ENCODE measurements around the gene KCNMB2. TPM values are rescaled to one million over a fixed set of nuclear protein-coding genes. Genes with fewer than 3 reads are reported as not detected.
"Not testable (repeated sequence)": the region's sequence is repeated elsewhere in the genome, so short reads cannot be mapped to it uniquely, and the experiment has no call there.

The KCNMB2 gene
- total and polyA plus RNA-seq, 4 donors = 7.8 to 22.9 (median 15.9) TPM

- Histone ChIP-seq H3K27me3 (ENCODE audit: control insufficient read depth, insufficient read depth, low read length) (no peaks in the 10 kb centered on the region), H3K9me3 (ENCODE audit: control insufficient read depth, insufficient read depth, low read length) (no peaks in the 10 kb centered on the region), H3K4me1 (ENCODE audit: control insufficient read depth, insufficient read depth, low read length) (peaks cover 2% of the 10 kb centered on the region), H3K4me3 (ENCODE audit: low read depth, low read length) (no peak overlapping the region), H3K36me3 (ENCODE audit: control insufficient read depth, insufficient read depth, low read length) (no peaks in the 10 kb centered on the region), H3K27ac (ENCODE audit: low read depth, low read length) (no peak overlapping the region)
- WGBS (ENCODE audit: insufficient coverage) = 100% methylated on average over 1 of the region's 4 CpGs
- DNase-seq (ENCODE audit: low read depth in 4 of 6, low spot score in 6 of 6) = peak in 2 of 6 donors; percentile 19 to 56
Observed at GRCh38 chr3:178714925-178715832, 178.9 kb downstream of the KCNMB2 start.

- peak in 2 of 6 donors; percentile 14 to 24 for DNase-seq (ENCODE audit: low read depth in 4 of 6, low spot score in 6 of 6)
- no peak overlapping the region for H3K27ac ChIP-seq (ENCODE audit: low read depth, low read length)
- no peaks in the 10 kb centered on the region for H3K9me3 ChIP-seq (ENCODE audit: control insufficient read depth, insufficient read depth, low read length)
- H3K4me1 ChIP-seq (ENCODE audit: control insufficient read depth, insufficient read depth, low read length) = peaks cover 2% of the 10 kb centered on the region
- H3K27me3 ChIP-seq (ENCODE audit: control insufficient read depth, insufficient read depth, low read length) = no peaks in the 10 kb centered on the region
- H3K4me3 ChIP-seq (ENCODE audit: low read depth, low read length) = no peak overlapping the region
- no CpG with 5 or more reads among the region's 1 CpG for WGBS (ENCODE audit: insufficient coverage)
- no peaks in the 10 kb centered on the region for H3K36me3 ChIP-seq (ENCODE audit: control insufficient read depth, insufficient read depth, low read length)
Observed at GRCh38 chr3:178718995-178719635, 182.9 kb downstream of the KCNMB2 start.

- WGBS (ENCODE audit: insufficient coverage) = no CpG with 5 or more reads among the region's 4 CpGs
Observed at GRCh38 chr3:178732824-178733223, 196.6 kb downstream of the KCNMB2 start.

GRCh38 chr3:178735032-178735674, 198.9 kb downstream of the KCNMB2 start:
- H3K27ac ChIP-seq (ENCODE audit: low read depth, low read length) = no peak overlapping the region
- no peaks in the 10 kb centered on the region for H3K4me1 ChIP-seq (ENCODE audit: control insufficient read depth, insufficient read depth, low read length)
- H3K9me3 ChIP-seq (ENCODE audit: control insufficient read depth, insufficient read depth, low read length) = no peaks in the 10 kb centered on the region
- no peaks in the 10 kb centered on the region for H3K36me3 ChIP-seq (ENCODE audit: control insufficient read depth, insufficient read depth, low read length)
- no peak for DNase-seq (ENCODE audit: low read depth in 4 of 6, low spot score in 6 of 6)
- H3K4me3 ChIP-seq (ENCODE audit: low read depth, low read length) = no peak overlapping the region
- WGBS (ENCODE audit: insufficient coverage) = 100% methylated on average over 1 of the region's 4 CpGs
- no peaks in the 10 kb centered on the region for H3K27me3 ChIP-seq (ENCODE audit: control insufficient read depth, insufficient read depth, low read length)

More at GRCh38 chr3:178732824-178733223, 196.6 kb downstream of the KCNMB2 start:
- H3K27ac ChIP-seq (ENCODE audit: low read depth, low read length) = no peak overlapping the region
- H3K4me3 ChIP-seq (ENCODE audit: low read depth, low read length) = no peak overlapping the region
- no peaks in the 10 kb centered on the region for H3K36me3 ChIP-seq (ENCODE audit: control insufficient read depth, insufficient read depth, low read length)
- no peaks in the 10 kb centered on the region for H3K4me1 ChIP-seq (ENCODE audit: control insufficient read depth, insufficient read depth, low read length)
- no peak for DNase-seq (ENCODE audit: low read depth in 4 of 6, low spot score in 6 of 6)
- H3K27me3 ChIP-seq (ENCODE audit: control insufficient read depth, insufficient read depth, low read length) = no peaks in the 10 kb centered on the region
- H3K9me3 ChIP-seq (ENCODE audit: control insufficient read depth, insufficient read depth, low read length) = no peaks in the 10 kb centered on the region

- Histone ChIP-seq H3K9me3 (ENCODE audit: control insufficient read depth, insufficient read depth, low read length) (no peaks in the 10 kb centered on the region), H3K4me1 (ENCODE audit: control insufficient read depth, insufficient read depth, low read length) (no peaks in the 10 kb centered on the region), H3K36me3 (ENCODE audit: control insufficient read depth, insufficient read depth, low read length) (no peaks in the 10 kb centered on the region), H3K4me3 (ENCODE audit: low read depth, low read length) (no peak overlapping the region), H3K27ac (ENCODE audit: low read depth, low read length) (no peak overlapping the region), H3K27me3 (ENCODE audit: control insufficient read depth, insufficient read depth, low read length) (no peaks in the 10 kb centered on the region)
- no peak for DNase-seq (ENCODE audit: low read depth in 4 of 6, low spot score in 6 of 6)
- no CpG with 5 or more reads among the region's 3 CpGs for WGBS (ENCODE audit: insufficient coverage)
Observed at GRCh38 chr3:178736300-178736699, 200.1 kb downstream of the KCNMB2 start.

- H3K36me3 ChIP-seq (ENCODE audit: control insufficient read depth, insufficient read depth, low read length) = no peaks in the 10 kb centered on the region
- no peak overlapping the region for H3K4me3 ChIP-seq (ENCODE audit: low read depth, low read length)
- no peak overlapping the region for H3K27ac ChIP-seq (ENCODE audit: low read depth, low read length)
- no CpG with 5 or more reads among the region's 3 CpGs for WGBS (ENCODE audit: insufficient coverage)
- DNase-seq (ENCODE audit: low read depth in 4 of 6, low spot score in 6 of 6) = no peak
- no peaks in the 10 kb centered on the region for H3K27me3 ChIP-seq (ENCODE audit: control insufficient read depth, insufficient read depth, low read length)
- H3K9me3 ChIP-seq (ENCODE audit: control insufficient read depth, insufficient read depth, low read length) = no peaks in the 10 kb centered on the region
- no peaks in the 10 kb centered on the region for H3K4me1 ChIP-seq (ENCODE audit: control insufficient read depth, insufficient read depth, low read length)
Observed at GRCh38 chr3:178739720-178740119, 203.5 kb downstream of the KCNMB2 start.

- Histone ChIP-seq H3K4me3 (ENCODE audit: low read depth, low read length) (no peak overlapping the region), H3K36me3 (ENCODE audit: control insufficient read depth, insufficient read depth, low read length) (no peaks in the 10 kb centered on the region), H3K27ac (ENCODE audit: low read depth, low read length) (no peak overlapping the region), H3K27me3 (ENCODE audit: control insufficient read depth, insufficient read depth, low read length) (no peaks in the 10 kb centered on the region), H3K9me3 (ENCODE audit: control insufficient read depth, insufficient read depth, low read length) (no peaks in the 10 kb centered on the region), H3K4me1 (ENCODE audit: control insufficient read depth, insufficient read depth, low read length) (no peaks in the 10 kb centered on the region)
- DNase-seq (ENCODE audit: low read depth in 4 of 6, low spot score in 6 of 6) = no peak
- WGBS (ENCODE audit: insufficient coverage) = 83% methylated on average over 1 of the region's 2 CpGs
Observed at GRCh38 chr3:178741020-178741419, 204.8 kb downstream of the KCNMB2 start.

GRCh38 chr3:178743297-178743696, 207.1 kb downstream of the KCNMB2 start:
- Histone ChIP-seq H3K4me3 (ENCODE audit: low read depth, low read length) (no peak overlapping the region), H3K27ac (ENCODE audit: low read depth, low read length) (no peak overlapping the region), H3K36me3 (ENCODE audit: control insufficient read depth, insufficient read depth, low read length) (no peaks in the 10 kb centered on the region), H3K9me3 (ENCODE audit: control insufficient read depth, insufficient read depth, low read length) (no peaks in the 10 kb centered on the region), H3K27me3 (ENCODE audit: control insufficient read depth, insufficient read depth, low read length) (no peaks in the 10 kb centered on the region), H3K4me1 (ENCODE audit: control insufficient read depth, insufficient read depth, low read length) (no peaks in the 10 kb centered on the region)
- DNase-seq (ENCODE audit: low read depth in 4 of 6, low spot score in 6 of 6) = no peak
- 86% methylated on average over 2 of the region's 4 CpGs for WGBS (ENCODE audit: insufficient coverage)

- not testable (repeated sequence) for H3K36me3 ChIP-seq (ENCODE audit: control insufficient read depth, insufficient read depth, low read length); DNase-seq (ENCODE audit: low read depth in 4 of 6, low spot score in 6 of 6); H3K4me1 ChIP-seq (ENCODE audit: control insufficient read depth, insufficient read depth, low read length); H3K27me3 ChIP-seq (ENCODE audit: control insufficient read depth, insufficient read depth, low read length); H3K9me3 ChIP-seq (ENCODE audit: control insufficient read depth, insufficient read depth, low read length); H3K4me3 ChIP-seq (ENCODE audit: low read depth, low read length); H3K27ac ChIP-seq (ENCODE audit: low read depth, low read length)
- 78% methylated on average over 6 of the region's 6 CpGs for WGBS (ENCODE audit: insufficient coverage)
Observed at GRCh38 chr3:178745861-178746655, 209.8 kb downstream of the KCNMB2 start.
